A172 (cell line): ENCODE measurements around the gene TRMT61A. TPM values are rescaled to one million over a fixed set of nuclear protein-coding genes. Genes with fewer than 3 reads are reported as not detected.
"Not testable (repeated sequence)": the region's sequence is repeated elsewhere in the genome, so short reads cannot be mapped to it uniquely, and the experiment has no call there.

Experiments
- DNase-seq: peaks from one replicate; pipeline ENCODE4 v3.0.0-alpha.2; 2015; ENCODE audit warnings: low spot score
- total RNA-seq: library from RNA; depleted of rRNA; stranded (reverse); fragments of >200 nt; shearing (Covaris generic); gene quantifications from 2 replicates; pipeline ENCODE4 v1.2.3, GENCODE V29; 2014

TRMT61A gene
- total RNA-seq, 1 experiment from 2014 or later, result 10.2 TPM

- DNase-seq, result no peak
These were observed 6.1 kb upstream of the TRMT61A start, which contains the start of gene CKB for GRCh38 chr14:103522649-103523574. CKB (minus strand) TSS chr14:103522830; CDS start chr14:103522493, 337 bp downstream.

DNA sequence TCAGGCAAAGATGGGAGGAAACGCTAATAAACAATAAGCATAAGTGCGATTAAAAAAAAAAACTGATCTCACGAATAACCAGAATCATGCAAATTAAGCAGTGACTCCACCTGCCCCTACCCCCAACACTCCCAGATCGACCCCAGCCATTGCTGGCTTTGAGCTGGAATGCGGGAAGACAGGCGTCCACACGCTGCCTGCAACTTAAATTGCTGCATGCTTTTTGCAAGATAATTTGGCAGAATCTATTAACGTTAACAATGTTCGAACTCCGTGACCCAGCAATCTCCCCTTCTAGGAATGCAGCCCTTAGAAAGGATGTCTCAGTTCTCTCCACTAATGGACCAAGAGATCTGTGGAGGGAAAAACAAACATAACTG is 5.4 kb upstream of the TRMT61A start:
- no peak for DNase-seq

DNA sequence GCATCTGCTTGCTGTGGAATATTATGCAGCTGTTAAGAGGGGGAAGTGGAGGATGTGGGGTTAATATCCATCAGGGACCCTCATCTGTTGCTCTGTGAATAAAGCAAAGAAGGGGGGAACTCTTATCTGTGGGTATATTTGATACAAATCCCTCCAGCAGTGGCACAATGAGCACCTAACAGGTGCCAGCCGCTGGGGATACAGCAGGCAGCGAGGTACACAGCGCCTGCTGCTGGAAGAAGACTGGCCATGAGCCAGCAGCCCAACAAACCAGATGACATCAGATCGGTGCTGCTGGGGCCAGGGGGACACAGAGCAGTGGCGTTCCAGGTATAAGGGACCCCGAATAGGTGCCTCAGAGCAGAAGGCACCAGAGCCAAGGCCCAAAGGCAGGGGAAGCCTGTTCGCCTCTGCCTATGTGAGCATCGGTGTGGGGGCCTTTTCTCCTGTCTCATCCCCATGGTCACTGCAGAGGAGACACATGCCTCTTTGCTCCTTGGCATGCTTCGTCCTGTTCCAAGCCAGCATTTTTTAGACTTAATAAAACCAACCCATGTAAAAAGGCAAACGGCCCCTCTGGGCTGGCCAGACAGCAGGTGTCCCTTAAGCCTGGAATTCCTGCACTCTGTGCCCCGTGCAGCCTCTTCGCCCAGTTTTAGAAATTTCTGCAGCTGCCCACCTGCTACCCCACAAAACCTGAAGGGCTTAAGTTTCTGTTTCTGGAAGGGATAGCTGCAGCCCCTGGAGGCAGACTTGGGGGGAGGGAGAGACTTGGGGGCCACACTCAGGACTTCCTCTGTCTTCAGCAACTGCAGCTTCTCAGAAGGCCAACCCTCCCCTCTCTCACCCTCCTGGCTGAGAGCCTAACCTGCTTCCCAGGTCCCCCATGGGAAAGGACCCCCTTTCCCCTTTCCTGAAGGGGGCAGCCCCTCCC is 4.7 kb upstream of the TRMT61A start:
- DNase-seq, result no peak

GRCh38 chr14:103525430-103526246 is 3.4 kb upstream of the TRMT61A start:
- not testable (repeated sequence) for DNase-seq

- DNase-seq, result no peak
These were observed 2.6 kb upstream of the TRMT61A start for GRCh38 chr14:103526247-103526913.

- DNase-seq, result no peak
These were observed 2.1 kb upstream of the TRMT61A start for GRCh38 chr14:103526914-103527248.

- DNase-seq, result no peak
These were observed 1.4 kb upstream of the TRMT61A start for GRCh38 chr14:103527408-103528145.

DNA sequence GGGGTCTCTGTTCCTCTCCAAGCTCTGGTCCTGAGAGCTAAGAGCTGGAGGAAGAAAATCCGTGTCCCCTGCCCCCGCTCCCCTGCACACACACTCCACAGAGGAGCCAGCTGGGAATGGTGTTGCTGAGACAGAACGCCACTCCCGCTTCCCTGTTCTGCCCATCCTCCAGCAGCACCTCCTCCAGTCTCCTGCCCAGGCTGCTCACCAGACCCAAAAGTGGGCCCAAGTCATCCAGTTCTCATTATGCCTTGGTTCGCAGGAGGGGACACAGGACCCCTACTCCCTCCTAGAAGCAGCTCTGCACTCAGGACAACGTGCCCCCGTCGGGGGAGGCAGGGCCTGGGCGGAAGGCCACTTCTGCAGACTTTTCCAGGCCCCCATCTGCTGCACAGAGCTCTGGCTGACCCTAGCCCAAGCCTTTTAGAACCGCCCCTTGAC is 830 bp upstream of the TRMT61A start:
- DNase-seq, result no peak

GRCh38 chr14:103529383-103530365 is 678 bp downstream of the TRMT61A start:
- no peak for DNase-seq

DNA sequence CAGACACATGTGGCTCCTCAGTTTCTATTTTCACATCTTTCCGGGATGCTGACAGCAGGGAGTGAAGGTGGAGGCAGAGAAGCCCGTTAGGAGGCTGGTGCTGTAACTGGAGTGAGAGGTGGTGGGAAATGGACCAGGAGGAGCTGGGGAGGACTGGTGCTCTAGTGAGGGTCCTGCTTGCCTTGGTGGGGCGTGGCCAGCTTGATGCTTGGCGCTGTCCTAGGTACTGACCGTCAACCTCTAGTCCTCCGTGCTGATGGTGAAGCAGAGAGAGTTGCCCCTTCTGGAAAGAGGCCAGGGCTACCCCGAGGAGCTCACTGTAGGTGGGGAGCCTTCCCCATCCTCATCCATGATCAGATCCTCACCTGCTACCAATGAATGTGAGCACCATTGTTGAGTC is 1.4 kb downstream of the TRMT61A start:
- no peak for DNase-seq

DNA sequence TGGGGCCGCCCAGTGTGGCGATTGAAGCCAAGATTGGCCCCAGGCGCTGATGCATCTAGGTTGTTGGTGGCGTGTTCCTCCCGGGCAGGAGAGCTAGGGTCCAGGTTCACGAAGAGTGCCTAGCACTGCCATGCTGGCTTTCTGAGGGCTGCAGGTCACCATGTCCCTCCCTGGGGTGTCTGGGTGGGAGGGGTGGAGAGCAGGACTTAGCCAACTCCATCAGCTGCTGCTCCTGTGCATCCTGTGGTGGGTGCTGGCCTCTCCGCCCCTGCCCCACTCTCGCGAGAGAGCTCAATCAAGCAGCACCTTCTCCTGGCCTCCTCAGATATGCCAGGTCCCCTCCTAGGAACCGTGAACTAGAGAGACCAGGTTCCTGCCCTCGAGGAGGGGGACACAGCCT is 1.8 kb downstream of the TRMT61A start:
- no peak for DNase-seq

GRCh38 chr14:103531421-103532215 is 2.6 kb downstream of the TRMT61A start:
- no peak for DNase-seq

- DNase-seq, result no peak
These were observed 3.5 kb downstream of the TRMT61A start for GRCh38 chr14:103532216-103533136.

GRCh38 chr14:103533137-103533998 is 4.4 kb downstream of the TRMT61A start:
- DNase-seq, result no peak

DNA sequence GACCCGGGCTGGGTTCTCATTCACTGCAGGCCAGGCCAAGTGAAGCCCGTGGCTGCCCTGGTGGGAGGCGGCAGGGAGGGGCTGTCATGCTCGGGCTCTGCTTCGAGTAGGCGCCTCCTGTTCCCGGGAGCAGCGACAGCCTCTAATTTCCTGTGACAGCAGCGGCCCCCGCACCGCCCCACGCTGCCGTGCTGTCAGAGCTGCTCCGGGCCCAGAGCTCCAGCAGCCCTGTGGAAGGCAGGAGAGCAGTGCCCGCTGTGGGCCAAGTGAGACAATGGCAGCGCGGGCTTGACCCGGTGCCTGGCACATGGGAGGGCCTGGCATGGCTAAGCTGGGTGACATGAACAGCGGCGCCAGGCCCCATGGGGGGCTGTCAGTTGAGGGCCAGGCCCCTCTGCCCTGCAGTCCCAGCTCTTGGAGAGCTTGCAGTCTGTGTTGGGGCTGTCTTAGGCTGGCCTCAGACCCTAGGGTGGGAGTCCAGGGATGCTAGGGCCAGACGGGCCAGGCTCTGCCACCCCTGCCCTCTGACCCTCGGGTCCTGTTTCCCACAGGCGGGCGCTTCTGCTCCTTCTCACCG is 5.1 kb downstream of the TRMT61A start:
- no peak for DNase-seq

- DNase-seq, result no peak
These were observed 5.6 kb downstream of the TRMT61A start for GRCh38 chr14:103534576-103535061.
